ENCODE data around the gene GNB1L.

Gene GNB1L

GRCh38 chr22:19807161-19807913 is 47.3 kb downstream of the GNB1L start:
- DNase-seq, result no peak

- no peak for DNase-seq
Measured at GRCh38 chr22:19806213-19807160, 48.2 kb downstream of the GNB1L start.

GRCh38 chr22:19805821-19806212 is 48.9 kb downstream of the GNB1L start:
- no peak for DNase-seq

- no peak for DNase-seq
Measured at GRCh38 chr22:19803736-19804267, 50.9 kb downstream of the GNB1L start.

- no peak for DNase-seq
Measured at GRCh38 chr22:19802894-19803735, 51.6 kb downstream of the GNB1L start.

- no peak for DNase-seq
Measured at GRCh38 chr22:19802001-19802893, 52.4 kb downstream of the GNB1L start.

GRCh38 chr22:19801340-19802000 is 53.2 kb downstream of the GNB1L start:
- DNase-seq, result no peak

GRCh38 chr22:19800761-19801244 is 53.9 kb downstream of the GNB1L start:
- DNase-seq, result no peak

- DNase-seq, result no peak
Measured at GRCh38 chr22:19800306-19800705, 54.4 kb downstream of the GNB1L start.

- no peak for DNase-seq
Measured at GRCh38 chr22:19799322-19800190, 55.1 kb downstream of the GNB1L start.

GRCh38 chr22:19798891-19799293 is 55.8 kb downstream of the GNB1L start:
- no peak for DNase-seq

- DNase-seq, result no peak
Measured at GRCh38 chr22:19798003-19798665, 56.5 kb downstream of the GNB1L start.

GRCh38 chr22:19797086-19798002 is 57.3 kb downstream of the GNB1L start:
- no peak for DNase-seq

- DNase-seq, result no peak
Measured at GRCh38 chr22:19796160-19796559, 58.5 kb downstream of the GNB1L start.

GRCh38 chr22:19795617-19796008 is 59.1 kb downstream of the GNB1L start:
- DNase-seq, result no peak

GRCh38 chr22:19793661-19794310 is 60.9 kb downstream of the GNB1L start:
- no peak for DNase-seq

- no peak for DNase-seq
Measured at GRCh38 chr22:19793161-19793560, 61.5 kb downstream of the GNB1L start.
